ENCODE results near the gene MYO5B.
A peak's percentile ranks its signal among the peaks of the same experiment; 100 is the strongest.

MYO5B gene

DNA sequence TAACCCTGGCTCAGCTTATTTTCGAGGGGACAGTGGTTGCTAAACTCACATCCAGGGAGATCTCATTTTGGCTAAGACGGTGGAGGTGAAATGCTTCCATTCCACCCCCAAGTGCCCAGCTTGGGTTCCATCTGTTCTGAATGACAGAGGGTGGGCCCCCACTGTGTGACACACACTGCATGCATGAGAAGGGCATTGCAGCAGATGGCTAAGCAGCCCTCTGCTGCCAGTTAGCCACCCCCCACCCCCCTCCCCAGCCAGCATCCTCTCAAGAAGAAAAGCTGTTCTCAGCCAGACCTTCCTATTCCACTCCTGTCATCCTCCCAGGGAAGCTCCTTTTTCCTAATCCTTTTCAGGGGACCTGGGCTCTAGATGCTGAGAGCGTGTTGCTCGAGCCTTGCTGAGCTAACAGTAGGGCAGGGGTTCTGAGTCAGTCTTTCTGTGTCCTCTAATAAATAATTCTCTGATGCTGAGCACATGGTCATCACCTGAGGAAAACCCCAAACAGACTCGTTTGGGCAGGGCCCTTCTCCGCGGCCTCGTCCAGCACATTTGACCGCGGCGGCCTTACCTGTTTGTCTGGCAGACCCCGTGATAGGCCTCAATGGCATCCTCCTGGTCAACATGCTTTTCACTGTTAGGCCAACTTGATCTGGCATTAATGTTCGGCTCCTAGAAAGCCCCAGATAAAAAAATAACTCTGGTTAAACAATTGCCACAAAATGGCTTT is 332.1 kb downstream of the MYO5B start:
- H4K20me1 ChIP-seq (ENCODE audit: insufficient read depth, low read length), result no peaks in the 10 kb centered on the region
- DNase-seq, result no peak
- no peaks in the 10 kb centered on the region for H3K79me2 ChIP-seq (ENCODE audit: insufficient read depth, low read length)
- H3K4me3 ChIP-seq (ENCODE audit: low read depth in 1 of 2, low read length in 2 of 2), result no peak overlapping the region
- H3K27ac ChIP-seq (ENCODE audit: low read length), result no peak overlapping the region
- no peaks in the 10 kb centered on the region for H3K4me1 ChIP-seq (ENCODE audit: insufficient read depth, low read length)
- no peak for ATAC-seq (ENCODE audit: insufficient read depth, low read depth)
- H3K4me2 ChIP-seq (ENCODE audit: insufficient read depth, low read length), result no peak overlapping the region
- no peaks in the 10 kb centered on the region for H3K9me3 ChIP-seq (ENCODE audit: insufficient read depth, low read length, severe bottlenecking)
- peaks cover 19% of the 10 kb centered on the region for H3K27me3 ChIP-seq (ENCODE audit: insufficient read depth, low read length, poor library complexity)
- no peak overlapping the region for H3K9ac ChIP-seq (ENCODE audit: low read depth, low read length)
- no peaks in the 10 kb centered on the region for H3K36me3 ChIP-seq (ENCODE audit: insufficient read depth, low read length)
- TF ChIP-seq, protein P1, sequence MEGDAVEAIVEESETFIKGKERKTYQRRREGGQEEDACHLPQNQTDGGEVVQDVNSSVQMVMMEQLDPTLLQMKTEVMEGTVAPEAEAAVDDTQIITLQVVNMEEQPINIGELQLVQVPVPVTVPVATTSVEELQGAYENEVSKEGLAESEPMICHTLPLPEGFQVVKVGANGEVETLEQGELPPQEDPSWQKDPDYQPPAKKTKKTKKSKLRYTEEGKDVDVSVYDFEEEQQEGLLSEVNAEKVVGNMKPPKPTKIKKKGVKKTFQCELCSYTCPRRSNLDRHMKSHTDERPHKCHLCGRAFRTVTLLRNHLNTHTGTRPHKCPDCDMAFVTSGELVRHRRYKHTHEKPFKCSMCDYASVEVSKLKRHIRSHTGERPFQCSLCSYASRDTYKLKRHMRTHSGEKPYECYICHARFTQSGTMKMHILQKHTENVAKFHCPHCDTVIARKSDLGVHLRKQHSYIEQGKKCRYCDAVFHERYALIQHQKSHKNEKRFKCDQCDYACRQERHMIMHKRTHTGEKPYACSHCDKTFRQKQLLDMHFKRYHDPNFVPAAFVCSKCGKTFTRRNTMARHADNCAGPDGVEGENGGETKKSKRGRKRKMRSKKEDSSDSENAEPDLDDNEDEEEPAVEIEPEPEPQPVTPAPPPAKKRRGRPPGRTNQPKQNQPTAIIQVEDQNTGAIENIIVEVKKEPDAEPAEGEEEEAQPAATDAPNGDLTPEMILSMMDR (IDR thresholded peaks at IDR 0.05; ENCODE audit: borderline replicate concordance, extremely low read depth, low read length, poor library complexity, severe bottlenecking), result no peak
- no peak for TF ChIP-seq EZH2 (IDR thresholded peaks at IDR 0.05; ENCODE audit: borderline replicate concordance, low read depth, low read length, severe bottlenecking)
- no peak overlapping the region for H2AFZ ChIP-seq (ENCODE audit: low read depth, low read length)

DNA sequence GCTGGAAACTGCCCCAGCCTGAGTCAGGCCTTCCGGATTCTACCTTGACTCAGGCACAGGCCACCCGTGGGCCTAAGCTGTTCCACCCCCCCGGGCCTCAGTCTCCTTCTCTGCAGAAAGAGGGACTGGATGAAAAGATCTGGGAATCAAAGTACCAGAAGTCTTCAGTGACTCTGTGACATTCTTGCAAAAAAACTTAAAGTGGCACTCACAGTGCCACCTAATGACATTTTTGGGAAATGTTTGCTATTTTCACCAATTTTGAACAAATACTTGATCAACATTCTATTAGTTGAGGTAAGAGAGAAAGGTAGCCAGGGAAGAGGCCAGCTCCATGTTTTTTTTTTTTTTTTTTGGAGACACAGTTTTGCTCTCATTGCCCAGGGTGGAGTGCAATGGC is 333.3 kb downstream of the MYO5B start:
- ATAC-seq (ENCODE audit: insufficient read depth, low read depth) (no peak), DNase-seq (no peak)
- Histone ChIP-seq H3K4me1 (ENCODE audit: insufficient read depth, low read length) (no peaks in the 10 kb centered on the region), H3K9me3 (ENCODE audit: insufficient read depth, low read length, severe bottlenecking) (no peaks in the 10 kb centered on the region), H4K20me1 (ENCODE audit: insufficient read depth, low read length) (no peaks in the 10 kb centered on the region), H3K9ac (ENCODE audit: low read depth, low read length) (no peak overlapping the region), H2AFZ (ENCODE audit: low read depth, low read length) (no peak overlapping the region), H3K36me3 (ENCODE audit: insufficient read depth, low read length) (no peaks in the 10 kb centered on the region), H3K27ac (ENCODE audit: low read length) (no peak overlapping the region), H3K4me3 (ENCODE audit: low read depth in 1 of 2, low read length in 2 of 2) (no peak overlapping the region), H3K4me2 (ENCODE audit: insufficient read depth, low read length) (no peak overlapping the region), H3K27me3 (ENCODE audit: insufficient read depth, low read length, poor library complexity) (peaks cover 19% of the 10 kb centered on the region), H3K79me2 (ENCODE audit: insufficient read depth, low read length) (no peaks in the 10 kb centered on the region)
- TF ChIP-seq EZH2 (IDR thresholded peaks at IDR 0.05; ENCODE audit: borderline replicate concordance, low read depth, low read length, severe bottlenecking), result no peak
- TF ChIP-seq, protein P1 (IDR thresholded peaks at IDR 0.05; ENCODE audit: borderline replicate concordance, extremely low read depth, low read length, poor library complexity, severe bottlenecking), result peak; percentile 60

DNA sequence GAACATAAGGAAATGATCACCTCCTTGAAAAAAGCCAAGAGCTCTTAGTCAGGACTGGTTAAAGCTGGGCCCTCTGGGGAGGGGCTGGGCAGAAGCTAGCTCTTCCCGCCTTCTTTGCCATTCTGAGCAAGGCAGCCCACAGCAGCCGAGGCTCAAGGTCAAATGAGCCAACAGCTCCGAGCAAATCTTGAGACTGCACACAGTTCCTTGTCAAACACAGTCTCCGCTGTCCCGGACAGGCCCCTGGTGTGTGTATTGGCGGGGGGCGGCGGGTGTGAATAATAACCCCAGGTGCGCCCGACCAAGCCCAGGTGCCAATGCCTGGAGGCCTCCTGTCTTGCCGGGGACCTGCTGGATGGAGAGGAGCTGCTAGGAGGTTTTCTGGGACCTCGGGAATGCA is 335.2 kb downstream of the MYO5B start:
- no peaks in the 10 kb centered on the region for H3K79me2 ChIP-seq (ENCODE audit: insufficient read depth, low read length)
- no peak overlapping the region for H3K27ac ChIP-seq (ENCODE audit: low read length)
- no peaks in the 10 kb centered on the region for H3K9me3 ChIP-seq (ENCODE audit: insufficient read depth, low read length, severe bottlenecking)
- ATAC-seq (ENCODE audit: insufficient read depth, low read depth), result no peak
- peaks cover 10% of the 10 kb centered on the region for H3K27me3 ChIP-seq (ENCODE audit: insufficient read depth, low read length, poor library complexity)
- H3K4me1 ChIP-seq (ENCODE audit: insufficient read depth, low read length), result no peaks in the 10 kb centered on the region
- no peak for DNase-seq
- H3K9ac ChIP-seq (ENCODE audit: low read depth, low read length), result no peak overlapping the region
- no peak overlapping the region for H3K4me3 ChIP-seq (ENCODE audit: low read depth in 1 of 2, low read length in 2 of 2)
- H4K20me1 ChIP-seq (ENCODE audit: insufficient read depth, low read length), result no peaks in the 10 kb centered on the region
- no peak overlapping the region for H3K4me2 ChIP-seq (ENCODE audit: insufficient read depth, low read length)
- no peak for TF ChIP-seq EZH2 (IDR thresholded peaks at IDR 0.05; ENCODE audit: borderline replicate concordance, low read depth, low read length, severe bottlenecking)
- TF ChIP-seq, protein P1 (IDR thresholded peaks at IDR 0.05; ENCODE audit: borderline replicate concordance, extremely low read depth, low read length, poor library complexity, severe bottlenecking), result no peak
- no peak overlapping the region for H2AFZ ChIP-seq (ENCODE audit: low read depth, low read length)
- H3K36me3 ChIP-seq (ENCODE audit: insufficient read depth, low read length), result no peaks in the 10 kb centered on the region

Data from DND-41 (cell line).